Measurements from ENCODE around the gene ALDH2. TPM values are rescaled to one million over a fixed set of nuclear protein-coding genes. Genes with fewer than 3 reads are reported as not detected.
"Not testable (repeated sequence)": the region's sequence is repeated elsewhere in the genome, so short reads cannot be mapped to it uniquely, and the experiment has no call there.

Gene ALDH2
- total RNA-seq, 4 donors from 2014 or later: 102 to 239 (median 162) TPM

DNA sequence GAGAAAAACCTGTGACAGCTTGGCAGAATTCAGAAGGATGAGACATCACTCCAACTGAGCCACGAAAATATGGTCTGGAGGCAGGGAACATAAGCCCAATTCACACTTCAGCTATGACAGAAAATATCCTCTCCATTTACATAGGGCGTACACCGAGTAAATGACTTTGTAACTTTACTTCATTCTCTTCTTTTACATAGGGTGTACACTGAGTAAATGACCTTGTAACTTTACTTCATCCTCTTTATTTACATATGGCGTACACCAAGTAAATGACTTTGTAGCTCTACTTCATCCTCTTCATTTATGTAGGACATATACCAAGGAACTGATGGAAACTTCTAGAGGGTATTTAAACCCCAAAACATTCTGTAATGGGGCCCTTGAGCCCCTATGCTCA is 61.2 kb downstream of the ALDH2 start:
- in situ Hi-C loops (cut with MboI; ENCODE audit: low pct_ligation_motif_present in 1 of 4, low pct_unique_long_range_greater_than_20kb in 1 of 4, low sequenced_read_pairs in 3 of 4): no loop called here
- WGBS, 2 donors (ENCODE audit: low coverage in 1 of 2): 78 to 92% methylated on average over 3 to 4 of the region's 4 CpGs
- TF ChIP-seq, protein P1, sequence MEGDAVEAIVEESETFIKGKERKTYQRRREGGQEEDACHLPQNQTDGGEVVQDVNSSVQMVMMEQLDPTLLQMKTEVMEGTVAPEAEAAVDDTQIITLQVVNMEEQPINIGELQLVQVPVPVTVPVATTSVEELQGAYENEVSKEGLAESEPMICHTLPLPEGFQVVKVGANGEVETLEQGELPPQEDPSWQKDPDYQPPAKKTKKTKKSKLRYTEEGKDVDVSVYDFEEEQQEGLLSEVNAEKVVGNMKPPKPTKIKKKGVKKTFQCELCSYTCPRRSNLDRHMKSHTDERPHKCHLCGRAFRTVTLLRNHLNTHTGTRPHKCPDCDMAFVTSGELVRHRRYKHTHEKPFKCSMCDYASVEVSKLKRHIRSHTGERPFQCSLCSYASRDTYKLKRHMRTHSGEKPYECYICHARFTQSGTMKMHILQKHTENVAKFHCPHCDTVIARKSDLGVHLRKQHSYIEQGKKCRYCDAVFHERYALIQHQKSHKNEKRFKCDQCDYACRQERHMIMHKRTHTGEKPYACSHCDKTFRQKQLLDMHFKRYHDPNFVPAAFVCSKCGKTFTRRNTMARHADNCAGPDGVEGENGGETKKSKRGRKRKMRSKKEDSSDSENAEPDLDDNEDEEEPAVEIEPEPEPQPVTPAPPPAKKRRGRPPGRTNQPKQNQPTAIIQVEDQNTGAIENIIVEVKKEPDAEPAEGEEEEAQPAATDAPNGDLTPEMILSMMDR (IDR thresholded peaks at IDR 0.05): no peak
- TF ChIP-seq POLR2AphosphoS5 (IDR thresholded peaks at IDR 0.05) (no peak), POLR2A (IDR thresholded peaks at IDR 0.05) (no peak), EP300 (IDR thresholded peaks at IDR 0.05; ENCODE audit: low read depth) (no peak)

GRCh38 chr12:111828338-111828979 is 61.7 kb downstream of the ALDH2 start:
- WGBS, 2 donors (ENCODE audit: low coverage in 1 of 2): 88% methylated on average over 8 of the region's 8 CpGs; no CpG with 5 or more reads in 1 of the 2 donors
- Histone ChIP-seq H3K9me3 (no peaks in the 10 kb centered on the region), H3K4me1 (peaks cover 0 to 17% (median 10%) of the 10 kb centered on the region in 4 donors), H3K27ac (peak overlapping the region in 1 of 4 donors; percentile 56), H3K27me3 (no peaks in the 10 kb centered on the region), H3K4me3 (no peak overlapping the region), H3K36me3 (no peaks in the 10 kb centered on the region)
- no peak for DNase-seq
- intact Hi-C loops (cut with DNase I; ENCODE audit: low total_unique reads): no loop called here
- in situ Hi-C loops (cut with MboI; ENCODE audit: low pct_ligation_motif_present in 1 of 4, low pct_unique_long_range_greater_than_20kb in 1 of 4, low sequenced_read_pairs in 3 of 4): no loop called here
- TF ChIP-seq POLR2A (IDR thresholded peaks at IDR 0.05) (no peak), POLR2AphosphoS5 (IDR thresholded peaks at IDR 0.05) (no peak), EP300 (IDR thresholded peaks at IDR 0.05; ENCODE audit: low read depth) (no peak)
- TF ChIP-seq, protein P1 (IDR thresholded peaks at IDR 0.05): no peak

More for the DNA sequence above, 61.2 kb downstream of the ALDH2 start:
- H3K36me3 ChIP-seq: no peaks in the 10 kb centered on the region
- H3K4me1 ChIP-seq: peaks cover 0 to 22% (median 15%) of the 10 kb centered on the region in 4 donors
- DNase-seq: no peak
- no peak overlapping the region for H3K4me3 ChIP-seq
- H3K27ac ChIP-seq: peak overlapping the region in 2 of 4 donors; percentile 6 to 56
- no peaks in the 10 kb centered on the region for H3K27me3 ChIP-seq
- no peaks in the 10 kb centered on the region for H3K9me3 ChIP-seq
- intact Hi-C loops (cut with DNase I; ENCODE audit: low total_unique reads): no loop called here

- H3K9me3 ChIP-seq; intact Hi-C loops (cut with DNase I; ENCODE audit: low total_unique reads); H3K4me3 ChIP-seq; H3K27me3 ChIP-seq; DNase-seq; H3K4me1 ChIP-seq; in situ Hi-C loops (cut with MboI; ENCODE audit: low pct_ligation_motif_present in 1 of 4, low pct_unique_long_range_greater_than_20kb in 1 of 4, low sequenced_read_pairs in 3 of 4); H3K36me3 ChIP-seq; H3K27ac ChIP-seq: not testable (repeated sequence)
- 70% methylated on average over 3 of the region's 3 CpGs; no CpG with 5 or more reads in 1 of the 2 donors for WGBS, 2 donors (ENCODE audit: low coverage in 1 of 2)
Observed at GRCh38 chr12:111829635-111830034, 62.9 kb downstream of the ALDH2 start.

GRCh38 chr12:111834740-111835386 is 68.1 kb downstream of the ALDH2 start:
- in situ Hi-C loops (cut with MboI; ENCODE audit: low pct_ligation_motif_present in 1 of 4, low pct_unique_long_range_greater_than_20kb in 1 of 4, low sequenced_read_pairs in 3 of 4); H3K4me1 ChIP-seq; H3K36me3 ChIP-seq; H3K9me3 ChIP-seq; intact Hi-C loops (cut with DNase I; ENCODE audit: low total_unique reads); H3K27me3 ChIP-seq: not testable (repeated sequence)
- 52 to 57% methylated on average over 4 to 20 of the region's 22 CpGs for WGBS, 2 donors (ENCODE audit: low coverage in 1 of 2)
- Histone ChIP-seq H3K4me3 (peak overlapping the region in 3 of 4 donors; percentile 1 to 16 (median 2)), H3K27ac (peak overlapping the region; percentile 60 to 73 (median 68))
- peak; percentile 56 for DNase-seq

- H3K27ac ChIP-seq: peak overlapping the region; percentile 60 to 73 (median 68)
- 92% methylated on average over 16 of the region's 28 CpGs; no CpG with 5 or more reads in 1 of the 2 donors for WGBS, 2 donors (ENCODE audit: low coverage in 1 of 2)
Observed at GRCh38 chr12:111835531-111836181, 68.9 kb downstream of the ALDH2 start.

More at GRCh38 chr12:111835531-111836181, 68.9 kb downstream of the ALDH2 start:
- H3K36me3 ChIP-seq; intact Hi-C loops (cut with DNase I; ENCODE audit: low total_unique reads); H3K9me3 ChIP-seq; DNase-seq; H3K27me3 ChIP-seq; in situ Hi-C loops (cut with MboI; ENCODE audit: low pct_ligation_motif_present in 1 of 4, low pct_unique_long_range_greater_than_20kb in 1 of 4, low sequenced_read_pairs in 3 of 4); H3K4me3 ChIP-seq: not testable (repeated sequence)
- peaks cover 6 to 16% (median 7%) of the 10 kb centered on the region in 4 donors for H3K4me1 ChIP-seq

Measured in transverse colon (tissue), 4 donors.